Measurements from ENCODE around the gene BORCS5. TPM values are rescaled to one million over a fixed set of nuclear protein-coding genes. Genes with fewer than 3 reads are reported as not detected.

BORCS5 gene
- total RNA-seq, 1 experiment from 2014 or later, result 7.8 TPM

DNA sequence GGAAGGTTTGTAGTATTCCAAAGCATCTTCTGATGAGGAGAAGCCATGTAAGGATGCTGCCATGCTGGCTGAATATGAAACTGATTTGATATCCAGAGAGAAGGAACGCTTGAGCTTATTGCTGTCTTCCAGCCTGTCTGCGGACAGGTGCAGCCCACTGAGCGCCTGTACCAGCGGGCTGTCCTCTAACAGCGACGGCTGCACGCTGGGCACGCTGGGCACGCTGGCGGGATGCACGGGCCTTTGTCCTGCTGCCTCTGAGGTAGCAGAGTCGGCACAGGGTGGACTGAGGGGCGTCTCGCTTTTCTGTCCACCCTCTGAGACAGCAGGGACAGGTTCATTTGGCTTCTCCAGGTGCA lies 120.6 kb downstream of the BORCS5 start:
- Histone ChIP-seq H3K27ac (ENCODE audit: low read length) (no peak overlapping the region), H3K4me3 (ENCODE audit: low read depth in 2 of 2, low read length in 2 of 2) (no peak overlapping the region), H3K9me3 (ENCODE audit: control insufficient read depth, insufficient read depth, low read depth, low read length) (no peaks in the 10 kb centered on the region), H3K36me3 (ENCODE audit: control insufficient read depth, insufficient read depth, low read length) (peaks cover 2% of the 10 kb centered on the region; the same call in 1 of the 2 replicates), H3K4me1 (ENCODE audit: control insufficient read depth, insufficient read depth, low read length) (no peaks in the 10 kb centered on the region), H3K27me3 (ENCODE audit: control insufficient read depth, insufficient read depth, low read length) (no peaks in the 10 kb centered on the region)
- TF ChIP-seq TCF7L2 (IDR thresholded peaks at IDR 0.05; ENCODE audit: low read depth, low read length), result no peak
- in situ Hi-C loops (cut with HindIII; ENCODE audit: low pct_unique_long_range_greater_than_20kb, low sequenced_read_pairs) (no loop called here), intact Hi-C loops (cut with micrococcal nuclease; ENCODE audit: unreplicated experiment) (no loop called here)
- no TSS peak for BruUV-seq (replicated peaks)
- CTCF ChIA-PET, result no interaction called here
- POLR2A ChIA-PET, result no interaction called here
- DNase-seq (ENCODE audit: low read depth, low spot score) (no peak), ATAC-seq (no peak)

DNA sequence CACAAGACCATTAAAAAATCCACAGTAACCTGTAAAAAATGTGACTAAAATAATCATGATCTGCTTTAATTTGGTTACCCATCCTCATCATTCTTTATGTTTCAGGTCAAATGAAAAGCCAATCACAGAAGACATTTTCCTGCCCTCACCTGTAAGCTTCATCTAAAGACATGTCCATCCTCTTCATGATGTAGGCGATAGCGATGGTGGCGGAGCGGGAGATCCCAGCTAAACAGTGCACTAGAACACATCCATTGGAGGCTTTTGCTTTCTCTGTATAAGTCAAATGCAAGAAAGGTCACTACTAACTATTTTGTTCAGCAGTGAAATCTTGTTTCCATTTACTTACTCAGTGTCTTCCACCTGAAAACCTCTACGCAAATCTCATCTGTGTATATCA lies 123.2 kb downstream of the BORCS5 start:
- intact Hi-C loops (cut with micrococcal nuclease; ENCODE audit: unreplicated experiment), result no loop called here

DNA sequence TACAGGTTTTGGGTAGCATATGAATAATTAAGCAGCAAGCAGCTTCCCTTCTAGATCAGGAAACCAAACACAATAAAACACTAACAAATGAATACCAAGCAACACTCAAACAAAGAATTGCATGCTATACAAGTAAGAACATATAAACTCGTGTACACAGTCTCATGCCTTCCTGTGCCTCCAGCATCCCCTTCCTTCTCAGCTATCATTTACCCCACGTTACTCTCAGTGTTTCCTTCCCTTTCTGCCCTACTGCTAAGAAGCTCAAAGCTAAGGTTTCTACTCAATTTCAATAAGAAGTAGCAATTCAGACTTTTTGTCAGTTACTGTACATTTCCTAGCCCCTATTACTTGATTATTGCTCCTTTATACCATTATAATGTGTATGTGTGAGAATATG lies 124.8 kb downstream of the BORCS5 start:
- no peaks in the 10 kb centered on the region for H3K4me1 ChIP-seq (ENCODE audit: control insufficient read depth, insufficient read depth, low read length)
- DNase-seq (ENCODE audit: low read depth, low spot score), result no peak
- BruUV-seq (replicated peaks), result no TSS peak
- no peaks in the 10 kb centered on the region for H3K36me3 ChIP-seq (ENCODE audit: control insufficient read depth, insufficient read depth, low read length)
- in situ Hi-C loops (cut with HindIII; ENCODE audit: low pct_unique_long_range_greater_than_20kb, low sequenced_read_pairs) (no loop called here), intact Hi-C loops (cut with micrococcal nuclease; ENCODE audit: unreplicated experiment) (no loop called here)
- H3K27ac ChIP-seq (ENCODE audit: low read length), result no peak overlapping the region
- CTCF ChIA-PET, result no interaction called here
- no peak for TF ChIP-seq SIN3A (IDR thresholded peaks at IDR 0.05; ENCODE audit: borderline replicate concordance, insufficient read depth, low read depth, low read length)
- TF ChIP-seq TCF7L2 (IDR thresholded peaks at IDR 0.05; ENCODE audit: low read depth, low read length), result no peak
- TF ChIP-seq, protein P1, sequence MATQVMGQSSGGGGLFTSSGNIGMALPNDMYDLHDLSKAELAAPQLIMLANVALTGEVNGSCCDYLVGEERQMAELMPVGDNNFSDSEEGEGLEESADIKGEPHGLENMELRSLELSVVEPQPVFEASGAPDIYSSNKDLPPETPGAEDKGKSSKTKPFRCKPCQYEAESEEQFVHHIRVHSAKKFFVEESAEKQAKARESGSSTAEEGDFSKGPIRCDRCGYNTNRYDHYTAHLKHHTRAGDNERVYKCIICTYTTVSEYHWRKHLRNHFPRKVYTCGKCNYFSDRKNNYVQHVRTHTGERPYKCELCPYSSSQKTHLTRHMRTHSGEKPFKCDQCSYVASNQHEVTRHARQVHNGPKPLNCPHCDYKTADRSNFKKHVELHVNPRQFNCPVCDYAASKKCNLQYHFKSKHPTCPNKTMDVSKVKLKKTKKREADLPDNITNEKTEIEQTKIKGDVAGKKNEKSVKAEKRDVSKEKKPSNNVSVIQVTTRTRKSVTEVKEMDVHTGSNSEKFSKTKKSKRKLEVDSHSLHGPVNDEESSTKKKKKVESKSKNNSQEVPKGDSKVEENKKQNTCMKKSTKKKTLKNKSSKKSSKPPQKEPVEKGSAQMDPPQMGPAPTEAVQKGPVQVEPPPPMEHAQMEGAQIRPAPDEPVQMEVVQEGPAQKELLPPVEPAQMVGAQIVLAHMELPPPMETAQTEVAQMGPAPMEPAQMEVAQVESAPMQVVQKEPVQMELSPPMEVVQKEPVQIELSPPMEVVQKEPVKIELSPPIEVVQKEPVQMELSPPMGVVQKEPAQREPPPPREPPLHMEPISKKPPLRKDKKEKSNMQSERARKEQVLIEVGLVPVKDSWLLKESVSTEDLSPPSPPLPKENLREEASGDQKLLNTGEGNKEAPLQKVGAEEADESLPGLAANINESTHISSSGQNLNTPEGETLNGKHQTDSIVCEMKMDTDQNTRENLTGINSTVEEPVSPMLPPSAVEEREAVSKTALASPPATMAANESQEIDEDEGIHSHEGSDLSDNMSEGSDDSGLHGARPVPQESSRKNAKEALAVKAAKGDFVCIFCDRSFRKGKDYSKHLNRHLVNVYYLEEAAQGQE (IDR thresholded peaks at IDR 0.05; ENCODE audit: insufficient read depth in 1 of 2, low read depth in 2 of 2, low read length in 1 of 2), result no peak
- TF ChIP-seq POLR2AphosphoS5 (IDR thresholded peaks at IDR 0.05; ENCODE audit: low read depth, low read length), result no peak
- TF ChIP-seq, protein P2, sequence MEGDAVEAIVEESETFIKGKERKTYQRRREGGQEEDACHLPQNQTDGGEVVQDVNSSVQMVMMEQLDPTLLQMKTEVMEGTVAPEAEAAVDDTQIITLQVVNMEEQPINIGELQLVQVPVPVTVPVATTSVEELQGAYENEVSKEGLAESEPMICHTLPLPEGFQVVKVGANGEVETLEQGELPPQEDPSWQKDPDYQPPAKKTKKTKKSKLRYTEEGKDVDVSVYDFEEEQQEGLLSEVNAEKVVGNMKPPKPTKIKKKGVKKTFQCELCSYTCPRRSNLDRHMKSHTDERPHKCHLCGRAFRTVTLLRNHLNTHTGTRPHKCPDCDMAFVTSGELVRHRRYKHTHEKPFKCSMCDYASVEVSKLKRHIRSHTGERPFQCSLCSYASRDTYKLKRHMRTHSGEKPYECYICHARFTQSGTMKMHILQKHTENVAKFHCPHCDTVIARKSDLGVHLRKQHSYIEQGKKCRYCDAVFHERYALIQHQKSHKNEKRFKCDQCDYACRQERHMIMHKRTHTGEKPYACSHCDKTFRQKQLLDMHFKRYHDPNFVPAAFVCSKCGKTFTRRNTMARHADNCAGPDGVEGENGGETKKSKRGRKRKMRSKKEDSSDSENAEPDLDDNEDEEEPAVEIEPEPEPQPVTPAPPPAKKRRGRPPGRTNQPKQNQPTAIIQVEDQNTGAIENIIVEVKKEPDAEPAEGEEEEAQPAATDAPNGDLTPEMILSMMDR (IDR thresholded peaks at IDR 0.05), result no peak
- no peak overlapping the region for H3K4me3 ChIP-seq (ENCODE audit: low read depth in 2 of 2, low read length in 2 of 2)
- ATAC-seq, result no peak
- H3K27me3 ChIP-seq (ENCODE audit: control insufficient read depth, insufficient read depth, low read length), result no peaks in the 10 kb centered on the region
- no peaks in the 10 kb centered on the region for H3K9me3 ChIP-seq (ENCODE audit: control insufficient read depth, insufficient read depth, low read depth, low read length)
- POLR2A ChIA-PET, result no interaction called here

More for the DNA sequence above, 123.2 kb downstream of the BORCS5 start:
- Histone ChIP-seq H3K4me3 (ENCODE audit: low read depth in 2 of 2, low read length in 2 of 2) (no peak overlapping the region), H3K27me3 (ENCODE audit: control insufficient read depth, insufficient read depth, low read length) (no peaks in the 10 kb centered on the region), H3K9me3 (ENCODE audit: control insufficient read depth, insufficient read depth, low read depth, low read length) (no peaks in the 10 kb centered on the region), H3K27ac (ENCODE audit: low read length) (no peak overlapping the region), H3K4me1 (ENCODE audit: control insufficient read depth, insufficient read depth, low read length) (no peaks in the 10 kb centered on the region), H3K36me3 (ENCODE audit: control insufficient read depth, insufficient read depth, low read length) (peaks cover 2% of the 10 kb centered on the region; the same call in 1 of the 2 replicates)
- BruUV-seq (replicated peaks), result no TSS peak
- ATAC-seq (no peak), DNase-seq (ENCODE audit: low read depth, low spot score) (no peak)
- POLR2A ChIA-PET, result interaction anchor here (0.7 kb wide), 1 partner anchor 511 kb away, joined by 4 read pairs; no protein-coding TSS in a partner anchor
- TF ChIP-seq, protein P2 (IDR thresholded peaks at IDR 0.05), result no peak
- no peak for TF ChIP-seq SIN3A (IDR thresholded peaks at IDR 0.05; ENCODE audit: borderline replicate concordance, insufficient read depth, low read depth, low read length)
- TF ChIP-seq, protein P1 (IDR thresholded peaks at IDR 0.05; ENCODE audit: insufficient read depth in 1 of 2, low read depth in 2 of 2, low read length in 1 of 2), result no peak
- TF ChIP-seq POLR2AphosphoS5 (IDR thresholded peaks at IDR 0.05; ENCODE audit: low read depth, low read length), result no peak
- TF ChIP-seq TCF7L2 (IDR thresholded peaks at IDR 0.05; ENCODE audit: low read depth, low read length), result no peak
- CTCF ChIA-PET, result no interaction called here
- in situ Hi-C loops (cut with HindIII; ENCODE audit: low pct_unique_long_range_greater_than_20kb, low sequenced_read_pairs), result no loop called here

Measured in Panc1 (cell line).